ENCODE measurements around the gene CAMTA1. TPM values are rescaled to one million over a fixed set of nuclear protein-coding genes. Genes with fewer than 3 reads are reported as not detected.
"Not testable (repeated sequence)": the region's sequence is repeated elsewhere in the genome, so short reads cannot be mapped to it uniquely, and the experiment has no call there.

The CAMTA1 gene
- total RNA-seq, 1 donor from 2014 or later: 166 TPM

DNA sequence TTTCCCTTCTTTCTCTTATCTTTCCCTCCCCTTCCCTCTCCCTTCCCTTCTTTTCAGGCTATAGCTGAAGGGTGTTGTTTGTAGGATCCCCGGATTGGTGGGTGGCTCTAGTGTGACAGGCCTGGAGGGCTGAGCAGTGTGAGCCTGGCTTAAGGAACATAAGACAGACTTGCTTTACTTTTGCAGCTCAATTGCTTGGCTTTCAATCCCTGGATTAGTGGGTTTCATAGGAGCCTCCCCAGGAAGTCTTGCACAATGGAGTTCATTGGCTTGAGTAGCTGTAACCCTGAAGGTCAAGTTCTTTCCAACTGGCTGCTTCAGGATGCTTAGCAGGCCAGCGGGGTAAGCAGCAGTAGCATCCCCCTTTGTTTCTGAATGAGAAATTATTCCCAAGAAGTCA is 126.7 kb downstream of the CAMTA1 start:
- no peak for DNase-seq
- ATAC-seq: no peak
- intact Hi-C loops (cut with micrococcal nuclease): no loop called here

DNA sequence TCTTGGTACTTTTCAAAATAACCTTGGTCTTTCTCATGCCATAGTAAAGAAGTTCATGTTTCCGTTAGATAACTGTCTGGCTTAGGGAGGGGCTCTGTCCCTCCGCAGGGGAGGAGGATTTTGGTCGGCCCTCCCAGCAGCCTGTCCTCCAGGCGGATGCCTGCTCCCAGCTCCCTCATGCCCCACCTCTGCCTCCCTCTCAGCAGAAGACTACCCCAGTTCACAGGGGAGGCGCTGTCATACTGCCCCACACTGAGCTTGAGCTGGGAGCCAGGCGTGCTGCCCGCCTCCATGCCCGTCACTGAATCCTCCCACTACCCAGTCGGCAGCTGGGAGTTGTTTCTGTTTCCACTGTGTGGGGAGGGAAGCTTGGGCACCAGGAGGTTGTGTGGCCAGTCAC is 127.3 kb downstream of the CAMTA1 start:
- DNase-seq (no peak), ATAC-seq (no peak)
- intact Hi-C loops (cut with micrococcal nuclease): no loop called here

DNA sequence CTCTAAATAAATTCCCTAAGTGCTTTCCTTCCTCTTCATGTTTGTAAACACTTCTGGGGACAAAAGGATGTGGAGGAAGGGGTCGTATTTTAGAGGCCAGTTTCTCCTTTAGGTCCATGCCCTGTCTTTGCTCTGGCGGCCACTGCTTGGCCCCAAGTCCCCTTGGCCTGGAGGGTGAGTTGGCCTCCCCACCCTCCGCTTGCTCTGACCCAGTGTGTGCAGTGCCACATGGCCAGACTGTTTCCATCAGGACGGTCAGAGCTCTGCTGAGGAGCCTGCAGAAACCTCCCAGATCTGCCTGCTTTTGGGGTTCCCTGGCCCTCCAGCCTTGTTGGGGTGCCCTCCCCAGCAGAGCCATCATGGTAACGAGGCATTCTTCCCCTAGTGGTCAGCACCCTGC is 127.8 kb downstream of the CAMTA1 start:
- ATAC-seq: no peak
- intact Hi-C loops (cut with micrococcal nuclease): no loop called here
- no peak for DNase-seq

DNA sequence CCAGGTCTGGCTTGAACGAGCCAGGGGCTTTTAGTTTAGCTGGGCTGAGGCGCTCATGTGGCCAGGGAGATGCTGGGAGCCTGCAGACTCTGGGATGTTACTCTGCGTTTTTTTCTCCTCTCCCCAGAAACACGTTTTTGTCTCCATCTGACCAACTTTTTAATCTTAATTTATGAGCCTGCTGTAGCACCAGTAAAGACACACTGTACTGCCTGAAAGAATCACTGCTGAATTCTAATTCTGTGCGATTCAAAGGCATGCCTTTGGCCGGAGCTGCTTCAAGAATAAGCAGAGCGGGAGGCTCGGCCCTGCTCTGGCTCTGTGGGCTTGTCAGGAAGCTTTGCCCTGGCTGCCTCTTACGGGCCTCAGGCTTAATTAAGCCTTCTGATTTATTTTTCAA is 129.5 kb downstream of the CAMTA1 start:
- ATAC-seq (no peak), DNase-seq (no peak)
- intact Hi-C loops (cut with micrococcal nuclease): no loop called here

DNA sequence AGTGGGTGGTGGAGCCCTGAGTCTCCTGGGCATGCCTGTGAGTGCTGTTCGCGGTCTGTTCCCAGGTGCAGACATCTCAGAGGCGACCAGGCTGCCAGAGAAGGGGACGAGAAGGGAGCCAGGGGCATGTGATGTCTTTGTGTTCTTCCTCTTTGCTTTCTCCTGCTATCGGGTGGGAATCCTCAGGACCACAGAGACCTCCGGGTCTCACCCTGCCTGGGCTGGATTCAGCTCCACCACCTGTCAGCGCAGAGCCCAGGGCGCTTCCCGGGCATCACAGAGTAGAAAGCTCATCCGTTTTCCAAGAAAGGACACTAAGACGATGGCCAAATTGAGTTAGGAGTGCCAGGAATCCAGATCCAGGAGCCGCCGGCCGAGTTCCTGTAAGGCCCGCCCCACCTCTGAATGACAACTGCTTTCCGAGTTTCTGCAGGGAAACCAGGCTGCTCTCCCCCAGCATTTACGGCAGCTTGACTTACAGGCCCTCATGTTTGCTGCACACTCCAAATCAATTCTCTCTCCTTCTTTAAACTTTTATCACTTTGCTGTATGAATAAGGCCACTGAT is 130.8 kb downstream of the CAMTA1 start:
- ATAC-seq: no peak
- intact Hi-C loops (cut with micrococcal nuclease): no loop called here
- no peak for DNase-seq

DNA sequence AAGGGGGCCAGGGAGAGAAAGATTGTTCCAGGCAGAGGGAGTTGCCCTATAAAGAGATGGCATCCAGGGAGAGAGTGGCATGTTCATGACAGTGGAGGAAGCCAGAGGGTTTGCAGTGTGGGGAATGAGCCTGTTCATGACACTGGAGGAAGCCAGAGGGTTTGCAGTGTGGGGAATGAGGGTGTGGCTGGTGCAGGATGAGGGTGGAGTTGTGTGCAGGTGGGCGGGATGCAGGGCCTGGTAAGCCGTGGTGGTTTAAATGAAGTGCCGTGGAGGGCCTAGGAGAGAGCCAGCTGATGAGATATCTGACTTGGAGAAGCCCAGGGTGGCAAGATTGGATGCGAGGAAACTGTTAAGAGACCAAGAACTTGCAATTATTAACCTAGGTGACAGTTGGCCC is 131.8 kb downstream of the CAMTA1 start:
- intact Hi-C loops (cut with micrococcal nuclease): no loop called here
- ATAC-seq (no peak), DNase-seq (no peak)

DNA sequence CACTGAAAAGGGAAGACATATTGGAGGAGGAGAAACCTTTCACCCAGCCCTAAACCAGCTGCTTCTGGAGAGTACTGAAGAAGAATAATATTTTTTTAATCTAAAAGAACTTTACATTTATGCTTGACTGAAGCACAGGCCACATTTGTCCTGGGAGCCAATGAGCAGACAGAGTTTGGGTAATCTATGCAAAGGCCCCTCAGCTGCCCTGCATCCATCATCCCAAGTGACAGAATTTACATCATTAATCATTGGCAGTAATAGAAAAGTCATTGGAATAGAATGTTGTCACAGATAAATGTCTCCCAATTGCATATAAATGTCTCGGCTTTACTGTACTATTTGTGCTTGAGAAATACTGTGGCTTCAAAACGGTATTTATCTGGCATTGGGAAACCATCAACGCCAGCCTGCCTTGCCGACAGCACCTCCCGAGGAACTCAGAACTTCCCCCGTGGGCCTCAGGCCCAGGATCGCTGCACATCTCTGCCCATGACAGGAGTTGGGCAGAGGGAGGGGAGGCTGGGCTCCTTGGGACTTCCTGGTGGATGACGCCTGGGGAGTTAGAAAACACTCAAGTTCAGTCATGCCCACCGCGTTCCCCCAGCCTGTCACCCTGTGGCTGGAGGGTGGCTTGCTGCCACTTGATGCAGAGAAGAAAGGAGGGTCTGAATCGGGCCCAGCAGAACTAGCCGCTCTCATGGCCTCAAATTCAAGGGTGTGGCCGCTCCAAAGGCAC is 133.1 kb downstream of the CAMTA1 start:
- no peak for ATAC-seq
- no peak for DNase-seq
- intact Hi-C loops (cut with micrococcal nuclease): no loop called here

DNA sequence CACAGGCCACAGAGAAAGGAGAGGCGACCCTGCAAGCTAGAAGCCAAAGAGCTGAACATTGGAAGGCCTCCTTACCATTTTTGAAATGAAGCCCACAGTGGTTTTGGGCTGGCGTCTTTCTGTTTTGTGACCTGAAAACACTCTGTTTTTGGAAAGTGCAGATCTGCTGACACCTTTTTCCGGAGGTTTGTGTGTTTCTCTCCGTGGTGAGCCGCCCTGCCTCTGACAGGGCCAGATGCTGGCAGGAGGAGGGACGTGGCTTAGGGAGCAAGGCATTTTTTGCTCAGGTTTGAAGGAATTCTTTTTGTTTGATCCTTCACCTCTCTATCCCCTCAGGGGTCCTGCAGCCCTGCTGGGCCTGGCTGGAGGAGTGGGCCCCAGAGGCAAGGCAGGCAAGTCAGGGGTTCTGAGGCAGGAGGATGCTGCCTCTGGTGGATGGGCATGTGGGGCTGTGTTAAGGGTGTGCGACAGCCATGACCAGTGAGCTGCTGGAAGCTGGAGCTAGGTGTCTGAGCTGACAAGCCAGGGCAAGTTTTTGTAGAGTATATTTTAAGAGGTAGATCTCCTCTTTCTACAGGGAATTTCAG is 133.8 kb downstream of the CAMTA1 start:
- ATAC-seq (no peak), DNase-seq (no peak)
- intact Hi-C loops (cut with micrococcal nuclease): no loop called here

DNA sequence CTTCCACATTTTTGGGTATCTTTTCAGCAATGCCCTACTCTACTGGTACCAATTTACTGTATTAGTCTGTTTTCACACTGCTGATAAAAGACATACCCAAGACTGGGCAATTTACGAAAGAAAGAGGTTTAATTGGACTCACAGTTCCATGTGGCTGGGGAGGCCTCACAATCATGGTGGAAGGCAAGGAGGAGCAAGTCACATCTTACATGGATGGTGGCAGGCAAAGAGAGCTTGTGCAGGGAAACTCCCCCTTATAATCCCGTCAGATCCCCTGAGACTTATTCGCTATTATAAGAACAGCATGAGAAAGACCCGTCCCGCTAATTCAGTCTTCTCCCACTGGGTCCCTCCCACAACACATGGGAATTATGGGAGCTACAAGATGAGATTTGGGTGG is 136.3 kb downstream of the CAMTA1 start:
- DNase-seq; intact Hi-C loops (cut with micrococcal nuclease); ATAC-seq: not testable (repeated sequence)

DNA sequence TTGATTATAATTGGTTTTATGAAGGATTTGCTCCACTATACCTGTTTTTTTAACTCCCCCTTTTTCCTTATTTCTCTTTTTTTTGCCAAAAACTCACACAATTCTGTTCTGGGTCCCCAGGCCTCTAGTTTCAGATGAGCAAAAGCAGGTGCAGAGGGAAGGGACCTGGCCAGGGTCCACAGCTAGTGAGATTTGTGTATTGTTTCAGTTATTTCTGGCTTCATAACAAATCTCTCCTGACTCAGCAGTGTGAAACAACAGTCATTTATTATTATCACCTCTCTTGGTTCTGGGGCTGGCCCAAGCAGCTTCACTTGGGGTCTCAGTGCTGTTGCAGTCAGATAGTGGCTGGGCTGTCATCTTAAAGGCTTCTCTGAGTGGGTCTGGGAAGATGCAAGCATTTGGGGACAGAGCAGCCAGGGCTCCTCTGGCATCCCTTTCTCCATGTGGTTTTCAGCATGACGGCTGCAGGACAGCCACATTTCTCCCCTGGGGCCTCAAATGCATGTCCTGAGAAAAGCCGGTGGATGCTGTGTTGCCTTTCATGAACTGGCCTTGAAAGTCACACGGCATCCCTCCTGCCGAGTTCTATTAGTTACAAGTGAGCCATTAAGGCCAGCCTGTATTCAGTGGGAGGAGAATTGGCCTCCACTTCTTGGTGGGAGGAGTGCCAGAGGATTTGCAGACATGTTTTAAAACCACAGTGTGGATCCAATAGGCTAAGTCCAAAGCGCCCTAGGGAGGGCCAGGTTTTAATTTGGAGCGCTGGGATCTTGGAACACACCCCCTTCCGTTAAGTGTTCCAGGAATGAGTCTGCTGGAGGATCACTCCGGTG is 137.1 kb downstream of the CAMTA1 start:
- ATAC-seq (peak; percentile 88), DNase-seq (peak; percentile 43)
- intact Hi-C loops (cut with micrococcal nuclease): no loop called here

DNA sequence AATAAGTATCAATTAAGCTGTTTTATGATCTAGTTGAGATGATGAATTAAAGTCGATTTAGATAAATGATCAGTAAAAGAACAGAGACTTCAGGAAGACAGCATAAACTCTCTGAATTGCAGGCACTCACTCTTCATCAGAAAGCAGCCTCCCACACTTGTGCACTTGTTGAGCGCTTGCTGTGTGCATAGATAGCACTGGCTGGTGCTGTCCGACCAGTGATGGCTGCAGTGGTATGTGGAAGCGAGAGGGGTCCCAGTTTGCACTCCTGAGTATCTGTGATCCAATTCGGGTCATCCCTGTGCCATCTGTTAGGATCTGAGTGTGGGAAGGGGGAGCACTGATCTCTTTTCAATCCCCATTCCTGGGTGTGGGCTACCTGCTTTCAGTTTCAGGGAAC is 137.8 kb downstream of the CAMTA1 start:
- no peak for ATAC-seq
- no peak for DNase-seq
- intact Hi-C loops (cut with micrococcal nuclease): no loop called here

DNA sequence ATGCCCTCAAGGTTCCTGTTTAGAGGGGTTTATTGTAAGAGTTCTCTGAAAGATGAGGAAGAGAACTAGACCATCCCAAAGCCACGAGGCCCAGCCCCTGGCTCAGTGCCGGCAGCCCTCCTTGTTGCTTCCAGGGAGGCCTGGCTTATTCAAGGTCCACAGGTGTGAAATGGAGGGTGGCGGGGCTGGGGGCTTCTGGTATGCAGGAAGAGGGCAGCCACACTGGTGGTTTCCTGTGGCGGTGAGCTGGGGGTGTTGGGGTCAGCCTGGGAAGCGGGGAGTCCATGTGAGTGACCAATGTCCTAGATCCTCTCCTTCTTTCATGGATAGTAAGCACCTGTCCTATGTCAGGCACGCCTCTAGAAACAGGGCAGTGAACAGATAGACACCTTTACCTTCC is 138.2 kb downstream of the CAMTA1 start:
- intact Hi-C loops (cut with micrococcal nuclease): no loop called here
- ATAC-seq: no peak

DNA sequence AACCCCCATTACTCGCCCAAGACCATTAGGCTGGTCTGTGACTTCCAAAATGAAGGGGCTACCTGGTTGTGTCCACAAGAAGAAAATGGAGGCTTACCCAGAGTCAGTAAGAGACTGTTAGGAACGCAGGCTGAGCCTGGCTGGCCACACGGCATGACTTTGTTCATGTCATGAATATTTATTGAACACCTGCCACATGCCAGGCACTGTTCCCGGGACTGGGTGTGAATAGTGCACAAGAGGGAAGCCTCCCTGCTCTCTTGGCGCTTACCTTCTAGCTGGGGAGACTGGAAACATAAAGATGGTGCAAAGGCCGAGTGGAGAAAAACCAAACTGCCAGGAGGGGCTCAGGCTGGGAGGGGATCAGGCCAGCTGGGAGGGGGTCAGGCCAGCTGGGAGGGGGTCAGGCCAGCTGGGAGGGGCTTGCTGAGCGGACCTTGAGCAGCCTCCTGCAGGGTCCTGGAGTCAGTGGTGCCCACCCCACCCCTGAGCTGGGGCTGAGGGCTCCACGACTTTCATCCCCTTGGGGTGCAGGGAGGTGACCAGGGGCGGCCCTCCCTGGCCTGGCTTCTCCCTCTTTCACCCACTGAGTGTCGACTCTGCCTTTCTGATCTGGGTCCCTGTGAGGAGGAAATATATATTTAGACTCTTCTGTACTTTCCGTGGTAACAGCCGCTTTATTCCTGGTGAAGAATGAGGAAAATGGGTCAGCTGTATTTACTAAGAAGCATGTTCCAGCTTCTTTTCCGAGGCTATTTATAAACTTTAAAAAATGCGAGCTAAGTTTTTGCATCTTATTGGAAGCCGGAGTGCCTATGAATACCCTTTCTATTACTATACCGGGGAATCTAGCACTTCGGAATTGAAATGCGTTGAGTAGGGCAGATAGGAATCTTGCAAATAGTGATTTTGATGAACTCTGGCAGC is 139.0 kb downstream of the CAMTA1 start:
- ATAC-seq (no peak), DNase-seq (no peak)
- intact Hi-C loops (cut with micrococcal nuclease): no loop called here

More for the DNA sequence above, 138.2 kb downstream of the CAMTA1 start:
- DNase-seq: no peak

DNA sequence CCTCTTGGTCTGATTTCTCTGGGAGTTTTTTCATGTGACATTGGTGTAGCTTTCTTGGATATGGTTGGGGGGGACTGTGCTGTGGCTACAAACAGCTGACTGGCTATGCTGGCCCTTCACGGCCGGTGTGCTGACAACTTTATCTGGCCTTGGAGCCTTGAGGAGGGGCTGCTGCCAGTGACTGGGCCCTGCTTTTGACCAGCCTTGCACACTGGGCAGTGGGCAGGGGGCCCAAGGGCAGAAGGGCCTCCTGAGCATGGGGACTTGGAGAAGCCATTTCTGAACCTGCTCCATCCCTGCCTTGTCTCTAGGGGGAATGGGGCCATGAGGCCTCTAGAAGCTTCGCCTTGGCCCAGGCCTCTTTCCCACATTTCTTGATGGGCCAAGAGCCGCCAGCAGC is 139.6 kb downstream of the CAMTA1 start:
- intact Hi-C loops (cut with micrococcal nuclease): no loop called here
- ATAC-seq (no peak), DNase-seq (no peak)

DNA sequence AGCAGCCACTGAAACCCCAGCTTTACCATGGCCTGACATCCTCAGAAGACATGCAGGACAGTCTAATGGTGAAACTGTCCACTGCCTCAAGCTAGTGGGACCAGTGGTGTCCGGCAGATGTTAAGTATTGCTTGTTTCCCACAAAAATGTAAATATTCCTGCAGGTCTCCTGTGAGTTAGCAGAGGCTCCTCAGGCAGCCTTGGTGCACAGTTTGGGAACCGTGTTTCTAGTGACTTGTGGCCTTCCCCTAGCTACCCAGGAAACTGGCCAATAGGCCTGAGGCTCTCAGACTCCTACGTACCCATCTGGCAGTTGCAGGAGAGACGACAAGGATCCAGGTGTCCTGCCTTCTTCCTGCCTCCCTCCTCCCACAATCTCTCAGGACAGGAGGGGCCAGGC is 142.4 kb downstream of the CAMTA1 start:
- no peak for DNase-seq
- ATAC-seq: no peak
- intact Hi-C loops (cut with micrococcal nuclease): no loop called here

DNA sequence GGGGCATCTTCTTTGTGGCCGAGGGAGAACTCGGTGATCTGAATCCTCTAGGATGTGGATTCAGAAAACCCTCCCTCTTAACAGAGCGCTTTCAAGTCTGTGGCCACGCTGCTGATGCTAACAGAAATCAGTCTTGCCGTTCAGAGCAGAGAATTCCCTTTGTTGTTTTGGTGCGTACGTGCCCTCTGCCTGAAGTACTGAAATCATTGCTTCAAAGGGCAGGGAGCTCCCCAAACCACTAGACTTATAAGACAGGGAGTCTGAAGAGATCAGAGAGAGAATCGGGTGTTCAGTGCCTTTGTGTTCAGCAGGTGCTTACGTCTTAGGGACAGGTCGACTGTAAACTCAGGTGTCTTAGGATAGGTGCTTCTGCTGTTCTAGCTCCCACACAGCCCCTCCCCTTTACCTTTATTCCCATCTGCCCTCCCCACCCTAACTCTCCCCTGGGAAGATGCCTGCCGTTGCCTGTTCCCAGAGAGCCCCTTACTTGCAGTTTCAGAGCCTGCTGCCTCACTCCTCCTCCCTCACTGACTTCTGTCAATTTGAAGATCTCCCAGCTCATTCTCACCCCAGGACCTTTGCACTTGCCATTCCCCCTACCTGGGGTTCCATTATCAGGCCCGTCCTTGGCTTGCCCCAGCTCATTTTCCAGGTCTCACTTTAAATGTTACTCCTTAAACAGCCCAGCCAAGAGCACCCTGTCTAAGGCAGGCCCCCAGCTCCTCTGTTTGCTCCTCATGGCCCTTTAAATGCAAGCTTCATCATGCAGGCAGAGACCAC is 143.0 kb downstream of the CAMTA1 start:
- intact Hi-C loops (cut with micrococcal nuclease): no loop called here
- no peak for ATAC-seq
- no peak for DNase-seq

DNA sequence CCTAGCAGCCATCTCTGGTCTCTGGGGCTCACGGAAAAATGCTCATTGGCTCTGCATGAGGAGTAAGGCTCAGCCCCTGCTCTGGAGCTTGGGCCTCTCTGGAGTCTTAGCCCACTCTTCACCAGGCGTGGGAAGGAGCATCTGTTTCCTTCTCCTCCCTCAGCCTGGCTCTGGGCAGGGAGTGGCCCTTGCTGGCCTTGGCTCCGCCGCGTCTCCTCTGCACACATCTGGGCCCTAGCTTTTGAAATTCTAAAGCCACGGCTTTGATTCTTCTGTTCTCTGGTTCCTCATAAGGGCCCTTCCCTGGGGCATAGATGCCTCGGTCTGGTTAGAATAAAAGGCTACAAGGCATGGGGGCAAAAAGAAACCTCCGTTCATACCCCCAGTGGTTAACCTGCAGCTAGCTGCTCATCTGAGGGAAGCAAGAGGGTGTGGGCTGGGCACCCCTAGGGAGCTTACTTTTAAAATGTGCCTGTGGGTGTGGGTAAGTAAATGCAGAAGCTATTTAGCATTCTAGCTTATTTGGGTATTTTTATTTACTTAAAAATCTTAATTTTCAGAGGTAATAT is 145.6 kb downstream of the CAMTA1 start:
- intact Hi-C loops (cut with micrococcal nuclease): no loop called here
- ATAC-seq (no peak), DNase-seq (no peak)

DNA sequence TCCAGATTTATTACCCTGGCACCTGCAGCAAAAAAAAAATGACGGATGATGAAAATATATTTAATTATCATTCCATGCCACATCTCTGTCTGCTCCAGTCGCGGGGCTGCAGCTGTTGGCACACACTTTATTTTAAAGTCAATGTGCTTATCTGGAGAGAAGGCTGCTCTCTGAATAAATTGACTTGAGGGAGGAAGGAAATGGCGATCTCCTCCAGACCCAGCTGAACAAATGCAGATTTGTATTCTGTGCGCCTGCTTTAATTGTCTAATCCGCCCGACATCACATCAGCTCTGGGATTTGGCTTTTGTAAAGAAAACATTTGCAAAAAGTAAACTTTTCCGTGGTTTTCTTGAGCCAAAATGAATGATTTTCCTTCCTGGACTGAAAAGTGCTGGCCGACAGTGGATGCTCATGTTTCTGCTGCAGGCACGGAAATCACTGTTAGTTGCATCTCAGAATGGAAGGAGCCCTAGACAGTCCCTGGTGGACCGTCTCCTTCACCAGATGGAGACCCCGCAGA is 150.2 kb downstream of the CAMTA1 start:
- DNase-seq (no peak), ATAC-seq (no peak)
- intact Hi-C loops (cut with micrococcal nuclease): no loop called here
